GM11168 (cell line): ENCODE data around the gene HSD17B14.
"Not testable (repeated sequence)": the region's sequence is repeated elsewhere in the genome, so short reads cannot be mapped to it uniquely, and the experiment has no call there.

Experiments
- in situ Hi-C: fragments of 300-500 bp; cut with MboI; formaldehyde crosslinking; loops from one replicate; pipeline ENCODE4 v1.12.0; 2022; ENCODE audit warnings: low sequenced_read_pairs; ENCODE audit not compliant: unreplicated experiment

The HSD17B14 gene

DNA sequence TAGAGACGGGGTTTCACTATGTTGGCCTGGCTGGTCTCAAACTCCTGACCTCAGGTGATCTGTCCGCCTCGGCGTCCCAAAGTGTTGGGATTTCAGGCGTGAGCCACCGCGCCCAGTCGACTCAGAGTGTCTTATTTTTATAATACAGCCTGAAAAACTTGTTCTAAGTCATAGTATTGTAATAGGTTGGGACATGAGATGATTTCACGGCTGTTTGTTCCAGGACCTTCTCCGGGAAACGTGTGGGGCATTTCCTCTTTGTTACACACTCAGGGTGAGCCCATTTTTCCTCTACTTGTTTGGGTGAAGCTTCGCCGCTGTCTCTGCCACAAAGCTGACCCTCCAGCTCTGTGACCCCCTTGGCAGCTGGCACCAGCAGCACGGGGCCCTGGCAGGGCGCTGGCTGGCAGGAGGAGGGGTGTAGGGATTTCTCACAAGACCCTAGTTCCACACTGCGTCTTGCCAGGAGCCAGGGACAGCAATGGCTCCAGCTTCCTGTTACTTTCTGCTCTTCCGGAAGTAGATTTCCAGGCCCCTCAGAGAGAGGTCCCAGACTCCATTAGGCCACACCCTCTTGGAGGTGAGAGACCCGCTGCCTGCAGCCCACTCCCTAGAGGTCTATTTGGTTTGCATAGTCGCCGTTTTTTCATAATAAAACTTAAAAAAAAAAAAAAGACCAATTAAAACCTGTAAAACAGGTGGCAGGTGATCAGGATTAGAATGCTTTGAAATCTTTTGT, 65.4 kb downstream of the HSD17B14 start:
- in situ Hi-C loops, result no loop called here

DNA sequence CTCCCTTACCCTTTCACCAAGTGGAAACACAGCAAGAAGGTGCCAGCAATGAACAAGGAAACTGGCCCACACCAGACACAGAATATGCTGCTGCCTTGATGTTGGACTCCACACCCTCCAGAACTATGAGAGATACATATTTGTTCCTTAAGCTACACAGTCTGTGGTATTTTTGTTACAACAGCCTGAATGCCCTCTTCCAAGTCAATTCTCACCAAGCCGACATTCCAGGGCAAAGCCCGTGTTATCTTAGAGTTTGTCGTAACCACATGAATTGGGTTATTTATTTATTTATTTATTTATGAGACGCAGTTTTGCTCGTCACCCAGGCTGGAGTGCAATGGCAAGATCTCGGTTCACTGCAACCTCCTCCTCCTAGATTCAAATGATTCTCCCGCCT, 66.0 kb downstream of the HSD17B14 start:
- in situ Hi-C loops, result no loop called here

DNA sequence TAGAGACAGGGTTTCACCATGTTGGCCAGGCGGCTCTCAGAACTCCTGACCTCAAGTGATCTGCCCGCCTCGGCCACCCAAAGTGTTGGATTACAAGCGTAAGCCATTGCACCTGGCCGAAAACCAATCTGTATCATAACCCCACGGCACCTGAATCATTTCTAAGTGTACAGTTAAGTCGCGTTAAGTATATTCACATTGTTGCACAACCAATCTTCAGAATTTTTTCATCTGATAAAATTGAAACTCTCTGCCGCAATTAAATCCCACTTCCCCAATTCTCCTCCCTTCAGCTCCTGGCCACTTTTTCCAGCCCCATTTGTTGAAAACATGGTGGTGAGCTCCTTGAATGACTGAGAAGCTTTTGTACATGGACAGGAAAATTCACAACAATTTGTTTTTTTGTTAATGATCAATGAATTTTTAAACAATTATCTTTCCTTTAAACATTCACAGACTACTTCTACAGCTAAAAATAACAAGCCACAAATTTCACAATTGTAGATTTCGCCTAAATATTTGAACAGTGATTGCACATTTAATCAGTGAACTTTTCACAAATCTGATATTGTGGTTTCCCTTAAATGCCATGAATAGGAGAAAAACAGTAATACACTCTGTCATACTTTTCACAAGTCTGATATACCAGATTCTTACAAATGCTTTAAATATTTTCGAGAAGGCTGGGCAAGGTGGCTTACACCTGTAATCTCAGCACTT, 67.1 kb downstream of the HSD17B14 start:
- in situ Hi-C loops, result no loop called here

DNA sequence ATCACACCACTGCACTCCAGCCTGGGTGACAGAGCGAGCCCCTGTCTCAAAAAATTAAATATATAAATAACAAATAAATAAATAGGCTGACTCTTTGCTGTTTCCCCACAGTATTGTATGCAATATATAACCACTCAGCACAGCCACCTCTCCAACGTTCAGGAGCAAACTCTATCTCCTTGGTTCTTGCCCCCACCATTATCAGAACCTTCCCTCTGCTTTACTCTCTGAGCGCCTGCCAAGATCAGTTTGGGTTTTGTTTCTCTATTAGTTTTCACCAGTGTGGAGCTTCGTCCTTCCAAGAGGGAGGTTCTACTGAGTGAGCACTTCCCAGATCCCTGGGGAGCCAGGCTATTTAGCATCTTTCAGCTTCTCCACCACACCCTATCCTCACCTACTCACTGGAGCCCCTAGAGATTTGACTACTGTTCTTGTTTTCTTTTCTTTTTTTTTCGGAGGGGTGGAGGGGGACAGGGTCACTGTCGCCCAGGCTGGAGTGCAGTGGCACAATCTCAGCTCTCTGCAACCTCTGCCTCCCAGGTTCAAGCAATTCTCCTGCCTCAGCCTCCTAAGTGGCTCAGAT, 68.0 kb downstream of the HSD17B14 start:
- in situ Hi-C loops, result not testable (repeated sequence)

DNA sequence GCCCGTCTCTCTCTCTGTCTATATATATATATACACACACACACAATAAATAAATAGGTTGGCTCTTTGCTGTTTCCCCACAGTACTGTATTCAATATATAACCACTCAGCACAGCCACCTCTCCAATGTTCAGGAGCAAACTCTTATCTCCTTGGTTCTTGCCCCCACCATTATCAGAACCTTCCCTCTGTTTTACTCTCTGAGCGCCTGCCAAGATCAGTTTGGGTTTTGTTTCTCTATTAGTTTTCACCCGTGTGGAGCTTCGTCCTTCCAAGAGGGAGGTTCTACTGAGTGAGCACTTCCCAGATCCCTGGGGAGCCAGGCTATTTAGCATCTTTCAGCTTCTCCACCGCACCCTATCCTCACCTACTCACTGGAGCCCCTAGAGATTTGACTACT, 70.5 kb downstream of the HSD17B14 start:
- in situ Hi-C loops, result not testable (repeated sequence)
